K562 (cell line): ENCODE data around the gene RBM27. TPM values are rescaled to one million over a fixed set of nuclear protein-coding genes. Genes with fewer than 3 reads are reported as not detected.

Experiments used
- ATAC-seq: fragments of 200-7000 bp; cut with Tn5 transposase; 3 replicates; pipeline ENCODE4 v1.9.1; 2020; ENCODE audit warnings: moderate library complexity
- BruUV-seq: library from RNA; stranded (reverse); fragments of 400-500 nt; replicated peaks from 2 replicates; lab custom pipeline; 2021; lab: Mats Ljungman, UMichigan
- CTCF ChIA-PET: fragments of 300-600 bp; formaldehyde crosslinking; extraction: SDS; loops from one replicate; lab custom pipeline; 2021; ENCODE audit warnings: low intra/inter-chr PET ratio; lab: Yijun Ruan, JAX
- POLR2A ChIA-PET: fragments of 300-600, 350-650 bp; sonication (Branson Sonifier 250); formaldehyde crosslinking; extraction: SDS; loops from one replicate; lab custom pipeline; 2021; ENCODE audit warnings: antibody characterized with exemption, inconsistent platforms; lab: Yijun Ruan, JAX
- DNase-seq, 4 experiments: peaks; one replicate each; pipeline versions ENCODE4 v3.0.0 to v3.0.0-alpha.2; 2011 to 2018; ENCODE audit warnings: low spot score in 3 of 4, mixed read lengths in 3 of 4; ENCODE audit errors: extremely low read depth in 1 of 4
- FAIRE-seq: peaks from 2 replicates; lab custom pipeline; 2011; peaks lifted over from hg19 to GRCh38; lab: Jason Lieb, UNC
- H2AFZ ChIP-seq: 2 replicates; pipeline ENCODE4 v1.6.0; 2011; ENCODE audit warnings: low read depth, low read length, control low read depth, inconsistent platforms
- H3K27ac ChIP-seq: fragments of 200-600 bp; 3 replicates; pipeline ENCODE4 v1.8.0; 2011; ENCODE audit warnings: low read depth, mild to moderate bottlenecking, control low read depth, inconsistent platforms, low read length, moderate library complexity, mixed read lengths; ENCODE audit errors: extremely low read depth
- H3K27me3 ChIP-seq, 2 experiments: fragments of 300-600 bp in 1 of 2; 2 replicates in 1 of 2; 3 replicates in 1 of 2; pipeline versions ENCODE4 v1.6.0 to v1.8.0; 2011; ENCODE audit warnings: inconsistent platforms in 2 of 2, low read length in 2 of 2, mild to moderate bottlenecking in 1 of 2, mixed read lengths in 1 of 2, moderate library complexity in 1 of 2; ENCODE audit not compliant: control insufficient read depth in 2 of 2, insufficient read depth in 2 of 2
- H3K36me3 ChIP-seq: fragments of 300-600 bp; 3 replicates; pipeline ENCODE4 v1.8.0; 2011; ENCODE audit warnings: mild to moderate bottlenecking, low read length, inconsistent platforms; ENCODE audit not compliant: control insufficient read depth, insufficient read depth
- H3K4me1 ChIP-seq, 2 experiments: fragments of 200-600 bp in 1 of 2; replicated peaks in 1 of 2; 2 replicates in 1 of 2; 3 replicates in 1 of 2; pipeline versions ENCODE4 v1.5.1 to v1.8.0; 2011; ENCODE audit warnings: inconsistent platforms in 2 of 2, low read length in 2 of 2, mild to moderate bottlenecking in 1 of 2, mixed read lengths in 1 of 2, moderate library complexity in 1 of 2; ENCODE audit not compliant: control insufficient read depth in 2 of 2, insufficient read depth in 2 of 2
- H3K4me2 ChIP-seq: 2 replicates; pipeline ENCODE4 v1.6.1; 2011; ENCODE audit warnings: low read length, control low read depth, inconsistent platforms, mixed read lengths; ENCODE audit not compliant: insufficient read depth
- H3K4me3 ChIP-seq: fragments of 200-600 bp; sonication (generic), shearing (Covaris generic); 2 replicates; pipeline ENCODE4 v1.5.1; 2016; ENCODE audit warnings: control low read depth, inconsistent platforms
- H3K79me2 ChIP-seq: fragments of 200-600 bp; 3 replicates; pipeline ENCODE4 v1.8.0; 2011; ENCODE audit warnings: low read length, inconsistent platforms; ENCODE audit not compliant: control insufficient read depth, insufficient read depth
- H3K9ac ChIP-seq, 2 experiments: 2 replicates each; pipeline versions ENCODE4 v1.6.0 to v1.6.1; 2011; ENCODE audit warnings: low read depth in 2 of 2, low read length in 2 of 2, control low read depth in 1 of 2, inconsistent platforms in 1 of 2, mild to moderate bottlenecking in 1 of 2, mixed read lengths in 1 of 2; ENCODE audit not compliant: insufficient read depth in 1 of 2
- H3K9me1 ChIP-seq: one replicate; pipeline ENCODE4 v1.6.0; 2011; ENCODE audit warnings: inconsistent platforms, mild to moderate bottlenecking, low read length, moderate library complexity; ENCODE audit not compliant: control insufficient read depth, insufficient read depth
- H3K9me3 ChIP-seq: replicated peaks from 2 replicates; pipeline ENCODE4 v1.5.1; 2011; ENCODE audit warnings: low read depth, low read length, inconsistent platforms; ENCODE audit not compliant: control insufficient read depth, insufficient read depth
- H4K20me1 ChIP-seq: replicated peaks from 2 replicates; pipeline ENCODE4 v1.6.1; 2011; ENCODE audit warnings: low read length, inconsistent platforms, mixed read lengths; ENCODE audit not compliant: control insufficient read depth, insufficient read depth
- L3MBTL2 ChIP-seq: fragments of 450-650 bp; IDR thresholded peaks from 2 replicates; pipeline ENCODE4 v1.6.1; 2016; ENCODE audit warnings: mild to moderate bottlenecking, moderate library complexity
- TFAM ChIP-seq: fragments of 250-450 bp; sonication (Bioruptor Pico); conservative IDR thresholded peaks from 2 replicates; pipeline ENCODE4 v1.5.0; 2021; ENCODE audit warnings: mild to moderate bottlenecking, moderate library complexity
- ZBTB17 ChIP-seq: fragments of 450-650 bp; formaldehyde crosslinking; IDR thresholded peaks from 2 replicates; pipeline ENCODE4 v1.4.0; 2020; ENCODE audit warnings: mild to moderate bottlenecking
- ZNF224 ChIP-seq: sonication (generic); formaldehyde crosslinking; IDR thresholded peaks from 2 replicates; pipeline ENCODE4 v1.8.0; 2022; ENCODE audit warnings: mild to moderate bottlenecking, missing genetic modification reagents
- WGBS: fragments of 100-300 bp; shearing (Covaris generic); methylation state at CpG from one replicate; pipeline ENCODE4 v1.1.6; 2016; ENCODE audit warnings: low coverage, mixed read lengths; ENCODE audit not compliant: insufficient coverage; ENCODE audit errors: missing lambda C conversion rate; 5-methylcytosine and 5-hydroxymethylcytosine counted together
- in situ Hi-C: fragments of 300-500 bp; cut with MboI; formaldehyde crosslinking; loops from 4 replicates; pipeline ENCODE4 v1.15.0; 2018; ENCODE audit warnings: inconsistent platforms, mixed read lengths
- intact Hi-C: fragments of 100-400 bp; cut with micrococcal nuclease; formaldehyde crosslinking; loops from 2 replicates; pipeline ENCODE4 v1.14.2; 2022
- polyA plus RNA-seq, 8 experiments: library from polyadenylated mRNA; depleted of rRNA in 4 of 8; stranded (reverse) in 5 of 8; unstranded in 3 of 8; fragments of >200 nt; fragmentation: Nextera tagmentation in 2 of 8; fragmentation: Illumina TruSeq in 1 of 8; extraction: Ambion mirVana in 2 of 8; extraction: Trizol in 1 of 8; gene quantifications; 2 replicates each; pipeline versions ENCODE4 v1.2.1 to v1.2.3, GENCODE V29; 2011 to 2014; ENCODE audit warnings: inconsistent platforms in 1 of 8, missing spikeins in 1 of 8
- total RNA-seq, 7 experiments: library from RNA; depleted of rRNA in 6 of 7; stranded (reverse); fragments of >200 nt in 6 of 7; fragmentation: Illumina TruSeq in 2 of 7; extraction: Trizol in 2 of 7; gene quantifications; 2 replicates each; pipeline versions ENCODE4 v1.2.1 to v1.2.3, GENCODE V29; 2011 to 2021; ENCODE audit warnings: low replicate concordance in 1 of 7
- TF ChIP-seq, protein P1 (sequence below): IDR thresholded peaks from 2 replicates; pipeline ENCODE4 v1.6.1; 2011; ENCODE audit warnings: borderline replicate concordance, low read depth, mild to moderate bottlenecking, moderate library complexity, low read length; ENCODE audit not compliant: insufficient read depth, poor library complexity, severe bottlenecking
- TF ChIP-seq, protein P2 (sequence below): fragments of 450-650 bp; IDR thresholded peaks from 2 replicates; pipeline ENCODE4 v1.6.1; 2016; ENCODE audit warnings: antibody characterized with exemption
- TF ChIP-seq, protein P3 (sequence below), 2 experiments: fragments of 450-650 bp; IDR thresholded peaks; 2 replicates each; pipeline ENCODE4 v1.6.1; 2016; ENCODE audit warnings: mild to moderate bottlenecking in 2 of 2, borderline replicate concordance in 1 of 2, low read depth in 1 of 2, moderate library complexity in 1 of 2

Gene RBM27
- total and polyA plus RNA-seq, 9 of the 15 experiments (the other 6 are each of a cell fraction or from before 2014, with no cell fraction given): 5.3 to 45.4 (median 29.1) TPM

DNA sequence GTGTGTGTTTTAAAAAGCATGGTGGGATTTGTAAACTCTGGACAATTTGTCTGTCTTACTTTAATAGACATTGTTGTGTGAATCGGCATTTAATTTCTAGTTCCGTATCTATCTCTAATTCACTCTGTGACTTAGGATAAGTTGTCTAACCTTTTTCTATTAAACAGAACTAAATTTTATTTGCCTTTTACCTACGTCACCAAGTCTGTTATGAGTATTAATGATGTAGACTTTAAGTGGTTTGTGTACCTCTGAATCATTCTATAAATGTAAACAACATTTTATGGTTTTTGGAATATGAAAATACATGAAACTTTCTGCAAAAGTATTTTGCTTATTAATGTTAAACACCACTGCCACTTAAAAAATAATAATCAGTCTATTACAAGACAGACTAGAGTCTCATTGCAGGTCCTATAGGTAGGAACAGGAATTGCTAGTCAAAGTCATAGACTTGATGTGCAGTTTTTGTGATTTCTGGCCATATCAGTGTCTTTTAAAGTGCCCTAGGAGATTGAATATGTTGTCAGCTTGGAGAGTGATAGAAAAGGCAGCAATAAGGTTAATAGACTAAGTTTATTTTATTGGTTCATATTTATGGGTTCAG, 5.6 kb downstream of the RBM27 start (continued):
- TF ChIP-seq, protein P1, sequence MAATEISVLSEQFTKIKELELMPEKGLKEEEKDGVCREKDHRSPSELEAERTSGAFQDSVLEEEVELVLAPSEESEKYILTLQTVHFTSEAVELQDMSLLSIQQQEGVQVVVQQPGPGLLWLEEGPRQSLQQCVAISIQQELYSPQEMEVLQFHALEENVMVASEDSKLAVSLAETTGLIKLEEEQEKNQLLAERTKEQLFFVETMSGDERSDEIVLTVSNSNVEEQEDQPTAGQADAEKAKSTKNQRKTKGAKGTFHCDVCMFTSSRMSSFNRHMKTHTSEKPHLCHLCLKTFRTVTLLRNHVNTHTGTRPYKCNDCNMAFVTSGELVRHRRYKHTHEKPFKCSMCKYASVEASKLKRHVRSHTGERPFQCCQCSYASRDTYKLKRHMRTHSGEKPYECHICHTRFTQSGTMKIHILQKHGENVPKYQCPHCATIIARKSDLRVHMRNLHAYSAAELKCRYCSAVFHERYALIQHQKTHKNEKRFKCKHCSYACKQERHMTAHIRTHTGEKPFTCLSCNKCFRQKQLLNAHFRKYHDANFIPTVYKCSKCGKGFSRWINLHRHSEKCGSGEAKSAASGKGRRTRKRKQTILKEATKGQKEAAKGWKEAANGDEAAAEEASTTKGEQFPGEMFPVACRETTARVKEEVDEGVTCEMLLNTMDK: no peak
- TF ChIP-seq, all 486 proteins: peak for 0

DNA sequence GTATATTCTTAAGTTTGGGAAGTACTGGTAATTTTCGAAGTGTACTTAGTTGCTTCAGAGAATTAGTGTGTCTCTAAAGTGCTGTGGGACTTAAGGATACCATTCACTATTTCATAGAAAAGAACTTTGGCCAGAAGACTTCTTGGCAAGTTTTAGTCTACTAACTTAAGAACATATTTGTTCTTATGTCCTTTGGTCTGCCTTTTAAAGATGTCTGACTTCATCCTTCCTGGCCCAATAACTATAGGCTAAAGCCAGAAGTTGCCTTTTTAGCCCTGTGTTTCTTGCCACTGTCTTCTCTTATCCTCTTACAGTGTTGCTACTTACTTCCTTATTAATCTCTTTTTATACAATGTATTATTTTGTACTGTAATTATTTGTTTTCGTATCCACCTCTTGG, 6.3 kb downstream of the RBM27 start:
- DNase-seq (no peak), FAIRE-seq (no peak), ATAC-seq (no peak)
- peaks cover 19% of the 10 kb centered on the region for H4K20me1 ChIP-seq
- H3K36me3 ChIP-seq: peaks cover 14% of the 10 kb centered on the region; the same call in 2 of the 3 replicates
- no TSS peak for BruUV-seq
- H3K4me1 ChIP-seq: peaks cover 11 to 22% of the 10 kb centered on the region in 2 experiments; a peak in 4 of 5 replicates
- no peak overlapping the region for H3K9ac ChIP-seq
- no peak overlapping the region for H3K4me2 ChIP-seq
- WGBS: 74% methylated on average over 2 of the region's 2 CpGs
- H3K27me3 ChIP-seq: no peaks in the 10 kb centered on the region
- H3K79me2 ChIP-seq: peaks cover 96% of the 10 kb centered on the region
- H3K4me3 ChIP-seq: no peak overlapping the region
- H3K9me3 ChIP-seq: no peaks in the 10 kb centered on the region
- POLR2A ChIA-PET: interaction anchor here (0.8 kb wide), 1 partner anchor 9 kb away, joined by 3 read pairs; no protein-coding TSS in a partner anchor
- in situ Hi-C loops (loop anchor here (10.0 kb wide), 1 partner anchor 375 kb away; the partner anchor contains the start of gene PRELID2), intact Hi-C loops (no loop called here)
- H2AFZ ChIP-seq: no peak overlapping the region
- H3K27ac ChIP-seq: no peak overlapping the region
- CTCF ChIA-PET: no interaction called here
- no peaks in the 10 kb centered on the region for H3K9me1 ChIP-seq
- no peak for TF ChIP-seq TFAM (CRISPR knock-in tag)
- TF ChIP-seq ZBTB17 (CRISPR knock-in tag): no peak
- TF ChIP-seq L3MBTL2: no peak
- TF ChIP-seq, protein P2, sequence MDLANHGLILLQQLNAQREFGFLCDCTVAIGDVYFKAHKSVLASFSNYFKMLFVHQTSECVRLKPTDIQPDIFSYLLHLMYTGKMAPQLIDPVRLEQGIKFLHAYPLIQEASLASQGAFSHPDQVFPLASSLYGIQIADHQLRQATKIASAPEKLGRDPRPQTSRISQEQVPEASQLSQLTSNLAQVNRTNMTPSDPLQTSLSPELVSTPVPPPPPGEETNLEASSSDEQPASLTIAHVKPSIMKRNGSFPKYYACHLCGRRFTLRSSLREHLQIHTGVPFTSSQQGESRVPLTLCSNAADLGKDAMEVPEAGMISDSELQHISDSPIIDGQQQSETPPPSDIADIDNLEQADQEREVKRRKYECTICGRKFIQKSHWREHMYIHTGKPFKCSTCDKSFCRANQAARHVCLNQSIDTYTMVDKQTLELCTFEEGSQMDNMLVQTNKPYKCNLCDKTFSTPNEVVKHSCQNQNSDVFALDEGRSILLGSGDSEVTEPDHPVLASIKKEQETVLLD: no peak
- TF ChIP-seq ZNF224 (CRISPR knock-in tag): no peak
- TF ChIP-seq, protein P3, sequence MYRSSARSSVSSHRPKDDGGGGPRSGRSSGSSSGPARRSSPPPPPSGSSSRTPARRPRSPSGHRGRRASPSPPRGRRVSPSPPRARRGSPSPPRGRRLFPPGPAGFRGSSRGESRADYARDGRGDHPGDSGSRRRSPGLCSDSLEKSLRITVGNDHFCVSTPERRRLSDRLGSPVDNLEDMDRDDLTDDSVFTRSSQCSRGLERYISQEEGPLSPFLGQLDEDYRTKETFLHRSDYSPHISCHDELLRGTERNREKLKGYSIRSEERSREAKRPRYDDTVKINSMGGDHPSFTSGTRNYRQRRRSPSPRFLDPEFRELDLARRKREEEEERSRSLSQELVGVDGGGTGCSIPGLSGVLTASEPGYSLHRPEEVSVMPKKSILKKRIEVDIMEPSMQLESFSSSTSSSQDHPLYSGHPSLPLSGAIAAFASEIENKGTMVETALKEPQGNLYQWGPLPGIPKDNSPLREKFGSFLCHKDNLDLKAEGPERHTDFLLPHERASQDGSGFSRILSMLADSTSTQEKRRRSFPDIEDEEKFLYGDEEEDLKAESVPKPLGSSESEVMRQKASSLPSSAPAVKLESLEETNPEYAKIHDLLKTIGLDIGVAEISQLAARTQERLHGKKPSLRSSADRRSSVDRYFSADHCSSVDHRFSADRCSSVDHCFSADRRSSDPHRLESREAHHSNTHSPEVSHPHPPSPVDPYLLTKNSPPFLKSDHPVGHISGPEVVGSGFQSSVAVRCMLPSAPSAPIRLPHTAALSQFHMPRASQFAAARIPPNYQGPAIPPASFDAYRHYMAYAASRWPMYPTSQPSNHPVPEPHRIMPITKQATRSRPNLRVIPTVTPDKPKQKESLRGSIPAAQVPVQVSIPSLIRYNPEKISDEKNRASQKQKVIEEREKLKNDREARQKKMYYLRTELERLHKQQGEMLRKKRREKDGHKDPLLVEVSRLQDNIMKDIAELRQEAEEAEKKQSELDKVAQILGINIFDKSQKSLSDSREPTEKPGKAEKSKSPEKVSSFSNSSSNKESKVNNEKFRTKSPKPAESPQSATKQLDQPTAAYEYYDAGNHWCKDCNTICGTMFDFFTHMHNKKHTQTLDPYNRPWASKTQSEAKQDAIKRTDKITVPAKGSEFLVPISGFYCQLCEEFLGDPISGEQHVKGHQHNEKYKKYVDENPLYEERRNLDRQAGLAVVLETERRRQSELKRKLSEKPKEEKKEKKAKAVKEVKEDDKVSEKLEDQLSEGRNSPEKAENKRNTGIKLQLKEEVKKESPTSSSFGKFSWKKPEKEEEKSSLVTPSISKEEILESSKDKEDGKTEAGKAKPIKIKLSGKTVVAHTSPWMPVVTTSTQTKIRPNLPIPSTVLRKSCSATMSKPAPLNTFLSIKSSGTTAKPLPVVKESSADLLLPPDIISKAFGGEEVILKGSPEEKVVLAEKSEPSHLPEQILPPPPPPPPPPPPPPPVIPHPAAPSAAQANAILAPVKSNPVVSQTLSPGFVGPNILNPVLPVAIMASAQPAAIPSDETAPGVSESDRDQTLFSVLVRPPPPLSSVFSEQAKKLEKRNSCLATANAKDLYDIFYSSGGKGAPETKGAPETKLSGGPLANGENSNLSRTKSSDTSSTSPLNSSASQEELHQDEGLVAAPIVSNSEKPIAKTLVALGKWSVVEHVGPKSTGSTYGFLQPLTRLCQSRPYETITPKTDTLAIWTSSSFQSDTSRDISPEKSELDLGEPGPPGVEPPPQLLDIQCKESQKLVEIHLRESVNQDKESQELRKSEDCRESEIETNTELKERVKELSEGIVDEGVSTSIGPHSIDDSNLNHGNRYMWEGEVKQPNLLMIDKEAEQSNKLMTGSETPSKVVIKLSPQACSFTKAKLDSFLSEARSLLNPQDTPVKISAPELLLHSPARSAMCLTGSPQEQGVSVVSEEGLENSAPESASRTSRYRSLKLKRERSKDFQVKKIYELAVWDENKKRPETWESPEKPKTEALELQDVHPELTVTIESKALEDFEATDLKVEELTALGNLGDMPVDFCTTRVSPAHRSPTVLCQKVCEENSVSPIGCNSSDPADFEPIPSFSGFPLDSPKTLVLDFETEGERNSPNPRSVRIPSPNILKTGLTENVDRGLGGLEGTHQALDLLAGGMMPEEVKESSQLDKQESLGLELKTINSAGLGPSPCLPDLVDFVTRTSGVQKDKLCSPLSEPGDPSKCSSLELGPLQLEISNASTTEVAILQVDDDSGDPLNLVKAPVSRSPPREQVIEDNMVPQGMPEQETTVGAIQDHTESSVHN (IDR thresholded peaks at IDR 0.05; ENCODE audit: borderline replicate concordance in 1 of 2, low read depth in 1 of 2): no peak
